Measurements from ENCODE around the gene ADGRA1. TPM values are rescaled to one million over a fixed set of nuclear protein-coding genes. Genes with fewer than 3 reads are reported as not detected.

The ADGRA1 gene
- total RNA-seq, 4 donors from 2014 or later, result not detected

DNA sequence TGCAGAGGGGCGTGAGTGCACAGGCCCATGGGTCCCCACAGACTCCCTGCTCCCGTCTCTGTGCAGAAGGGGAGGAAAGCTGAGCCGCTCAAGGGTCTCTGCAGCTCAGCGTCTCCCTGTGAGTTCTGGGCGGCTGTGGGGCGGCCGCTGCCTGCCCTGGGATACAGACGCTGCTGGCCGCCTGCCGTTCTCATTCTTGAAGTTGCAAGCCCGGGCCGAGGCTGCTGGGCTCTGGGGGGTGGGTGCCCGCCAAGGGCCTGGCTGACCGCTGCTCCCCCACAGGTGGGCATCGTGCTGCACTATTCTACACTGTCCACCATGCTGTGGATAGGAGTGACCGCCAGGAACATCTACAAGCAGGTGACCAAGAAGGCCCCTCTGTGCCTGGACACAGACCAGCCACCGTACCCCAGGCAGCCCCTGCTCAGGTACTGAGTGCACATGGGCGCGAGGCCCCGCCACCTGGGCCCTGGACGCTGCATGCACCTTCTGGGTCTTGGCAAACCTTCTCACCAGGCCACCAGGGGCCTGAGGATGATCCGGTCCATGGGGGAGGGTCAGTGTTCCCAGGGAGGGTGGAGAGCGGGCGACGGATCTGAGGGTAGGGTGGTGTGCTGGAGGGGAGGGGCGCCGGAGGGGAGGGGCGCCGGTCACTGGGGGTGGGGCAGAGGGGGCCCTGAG, 14.8 kb downstream of the ADGRA1 start:
- intact Hi-C loops (cut with DNase I), result no loop called here
- no peak overlapping the region for H3K27ac ChIP-seq
- H3K27me3 ChIP-seq, result peaks cover 0 to 93% (median 4%) of the 10 kb centered on the region in 4 donors
- H3K36me3 ChIP-seq, result no peaks in the 10 kb centered on the region
- WGBS, 2 donors, result 43 to 100% methylated on average over 1 of the region's 29 CpGs
- TF ChIP-seq, protein P1, sequence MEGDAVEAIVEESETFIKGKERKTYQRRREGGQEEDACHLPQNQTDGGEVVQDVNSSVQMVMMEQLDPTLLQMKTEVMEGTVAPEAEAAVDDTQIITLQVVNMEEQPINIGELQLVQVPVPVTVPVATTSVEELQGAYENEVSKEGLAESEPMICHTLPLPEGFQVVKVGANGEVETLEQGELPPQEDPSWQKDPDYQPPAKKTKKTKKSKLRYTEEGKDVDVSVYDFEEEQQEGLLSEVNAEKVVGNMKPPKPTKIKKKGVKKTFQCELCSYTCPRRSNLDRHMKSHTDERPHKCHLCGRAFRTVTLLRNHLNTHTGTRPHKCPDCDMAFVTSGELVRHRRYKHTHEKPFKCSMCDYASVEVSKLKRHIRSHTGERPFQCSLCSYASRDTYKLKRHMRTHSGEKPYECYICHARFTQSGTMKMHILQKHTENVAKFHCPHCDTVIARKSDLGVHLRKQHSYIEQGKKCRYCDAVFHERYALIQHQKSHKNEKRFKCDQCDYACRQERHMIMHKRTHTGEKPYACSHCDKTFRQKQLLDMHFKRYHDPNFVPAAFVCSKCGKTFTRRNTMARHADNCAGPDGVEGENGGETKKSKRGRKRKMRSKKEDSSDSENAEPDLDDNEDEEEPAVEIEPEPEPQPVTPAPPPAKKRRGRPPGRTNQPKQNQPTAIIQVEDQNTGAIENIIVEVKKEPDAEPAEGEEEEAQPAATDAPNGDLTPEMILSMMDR (IDR thresholded peaks at IDR 0.05), result no peak
- no peak for TF ChIP-seq POLR2A (IDR thresholded peaks at IDR 0.05)
- DNase-seq, result no peak
- no peak overlapping the region for H3K4me3 ChIP-seq
- H3K9me3 ChIP-seq, result peaks cover 0 to 17% (median 11%) of the 10 kb centered on the region in 3 donors
- H3K4me1 ChIP-seq, result peaks cover 0 to 13% (median 7%) of the 10 kb centered on the region in 3 donors

DNA sequence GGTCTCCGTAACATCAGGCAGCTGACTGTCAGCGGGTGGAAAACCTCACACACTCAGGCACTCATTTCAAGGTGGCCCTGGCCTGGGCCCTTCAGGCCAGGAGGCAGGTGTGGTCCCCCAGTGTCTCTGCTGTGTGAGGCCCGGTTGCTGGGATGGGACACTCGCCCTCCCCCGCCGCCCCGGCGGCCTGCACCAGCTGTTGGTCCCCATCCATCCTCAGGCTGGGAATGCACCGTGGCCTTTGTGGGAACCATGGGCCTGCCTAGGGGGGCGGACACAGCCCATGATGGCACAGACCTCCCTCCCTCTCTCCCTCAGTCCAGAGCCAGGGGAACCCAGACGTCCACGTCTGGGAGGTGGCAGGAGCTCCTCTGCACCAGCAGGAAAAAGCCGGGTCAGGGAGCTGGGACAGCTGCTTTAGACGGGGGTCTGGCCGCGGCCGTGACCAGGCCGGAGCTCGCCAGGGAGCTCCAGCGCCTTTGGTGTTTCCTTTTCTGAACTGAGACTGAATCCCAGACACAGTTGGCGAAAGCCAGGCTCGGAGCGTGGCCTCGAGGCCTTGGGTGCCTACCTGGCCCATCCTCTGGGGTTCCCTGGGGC, 15.7 kb downstream of the ADGRA1 start:
- Histone ChIP-seq H3K36me3 (no peaks in the 10 kb centered on the region), H3K9me3 (peaks cover 0 to 26% (median 19%) of the 10 kb centered on the region in 3 donors), H3K4me1 (peaks cover 0 to 13% (median 7%) of the 10 kb centered on the region in 3 donors), H3K4me3 (no peak overlapping the region), H3K27ac (no peak overlapping the region), H3K27me3 (peaks cover 0 to 84% (median 4%) of the 10 kb centered on the region in 4 donors)
- 40% methylated on average over 1 of the region's 24 CpGs; no CpG with 5 or more reads in 1 of the 2 donors for WGBS, 2 donors
- no peak for TF ChIP-seq POLR2A (IDR thresholded peaks at IDR 0.05)
- TF ChIP-seq, protein P1 (IDR thresholded peaks at IDR 0.05), result no peak
- intact Hi-C loops (cut with DNase I), result no loop called here
- DNase-seq, result no peak

DNA sequence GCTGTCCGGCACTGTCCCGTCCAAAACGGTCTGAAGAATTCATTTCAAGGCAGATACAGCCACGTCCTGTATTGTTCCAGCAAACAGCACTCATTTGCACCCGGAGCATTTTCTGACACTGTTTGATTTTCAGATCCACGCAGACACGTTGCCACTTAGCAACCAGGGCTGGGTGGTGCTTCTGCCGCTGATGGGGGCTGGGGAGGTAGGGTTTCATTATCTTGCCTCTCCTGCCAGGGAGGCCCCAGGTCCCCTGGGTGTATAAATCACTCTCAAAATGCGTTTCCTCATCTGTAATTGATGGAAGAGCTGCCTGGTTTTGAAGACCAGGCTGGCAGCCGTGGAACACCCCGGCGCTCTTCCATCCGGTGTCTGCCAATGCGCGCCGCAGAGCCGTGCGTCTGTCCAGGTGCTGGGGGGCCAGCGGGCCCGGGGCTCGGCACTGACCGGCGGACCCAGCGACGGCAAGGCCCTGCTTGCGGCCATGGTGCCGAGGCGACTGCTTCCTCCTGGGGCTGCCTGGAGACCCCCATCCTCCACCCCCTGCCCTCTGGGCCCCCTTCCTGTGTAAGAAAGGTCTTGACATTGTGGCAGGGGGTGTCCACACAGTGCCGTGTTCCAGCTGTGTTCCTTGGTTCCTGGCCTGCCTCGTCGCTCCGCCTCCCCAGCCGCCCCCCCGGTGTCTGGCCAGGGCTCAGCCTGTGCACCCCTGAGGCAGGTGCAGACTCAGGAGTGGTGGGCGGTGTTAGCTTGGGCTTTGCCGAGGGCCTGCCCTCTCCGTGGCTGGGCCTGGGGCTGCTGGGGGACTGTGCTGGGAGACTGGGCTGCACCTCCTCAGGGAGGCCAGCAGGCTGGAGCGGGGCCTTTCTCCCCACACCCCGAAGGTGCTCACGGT, 16.6 kb downstream of the ADGRA1 start:
- peaks cover 0 to 75% (median 4%) of the 10 kb centered on the region in 4 donors for H3K27me3 ChIP-seq
- no peak overlapping the region for H3K4me3 ChIP-seq
- intact Hi-C loops (cut with DNase I), result no loop called here
- H3K36me3 ChIP-seq, result no peaks in the 10 kb centered on the region
- no peak overlapping the region for H3K27ac ChIP-seq
- WGBS, 2 donors, result 38 to 45% methylated on average over 5 to 8 of the region's 40 CpGs
- peaks cover 0 to 13% (median 7%) of the 10 kb centered on the region in 3 donors for H3K4me1 ChIP-seq
- no peak for DNase-seq
- no peak for TF ChIP-seq POLR2A (IDR thresholded peaks at IDR 0.05)
- TF ChIP-seq, protein P1 (IDR thresholded peaks at IDR 0.05), result no peak
- H3K9me3 ChIP-seq, result peaks cover 0 to 32% (median 20%) of the 10 kb centered on the region in 3 donors

DNA sequence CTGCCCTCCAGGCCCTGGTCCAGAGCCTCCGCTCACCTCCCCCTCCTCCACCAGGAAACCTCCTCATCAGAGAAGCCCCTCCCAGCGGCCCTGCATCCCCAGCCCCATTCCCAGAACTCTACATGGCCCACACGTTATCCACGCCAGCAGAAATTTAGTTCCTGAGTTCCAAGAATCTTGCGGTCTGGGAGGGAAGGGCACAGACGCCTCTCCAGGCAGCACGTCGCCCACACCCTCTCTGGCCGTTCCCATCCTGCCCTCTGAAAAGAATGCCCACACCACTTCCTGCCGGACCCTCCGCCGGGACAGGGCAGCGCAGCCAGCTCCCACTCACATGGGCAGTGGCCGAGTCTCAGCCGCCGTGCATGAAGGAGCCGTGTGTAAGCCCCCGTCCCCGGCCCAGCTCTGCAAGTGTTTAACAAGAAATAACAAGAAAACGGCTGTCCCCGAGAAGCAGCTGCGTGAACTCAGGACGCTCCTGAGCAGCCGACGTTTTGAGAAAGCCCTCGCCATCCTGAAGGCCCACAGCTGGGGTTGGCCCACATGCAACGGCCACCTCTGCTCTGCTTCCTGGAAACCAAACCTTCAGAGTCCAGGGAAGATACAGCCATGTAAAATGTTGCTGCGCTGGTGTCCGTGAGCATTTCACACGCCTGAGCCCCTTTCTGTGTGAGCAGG, 17.4 kb downstream of the ADGRA1 start:
- peaks cover 0 to 32% (median 20%) of the 10 kb centered on the region in 3 donors for H3K9me3 ChIP-seq
- no peak overlapping the region for H3K27ac ChIP-seq
- no peaks in the 10 kb centered on the region for H3K36me3 ChIP-seq
- no peak overlapping the region for H3K4me3 ChIP-seq
- TF ChIP-seq, protein P1 (IDR thresholded peaks at IDR 0.05), result no peak
- TF ChIP-seq POLR2A (IDR thresholded peaks at IDR 0.05), result no peak
- DNase-seq, result no peak
- WGBS, 2 donors, result 49 to 83% methylated on average over 7 to 16 of the region's 30 CpGs
- peaks cover 0 to 72% (median 4%) of the 10 kb centered on the region in 4 donors for H3K27me3 ChIP-seq
- intact Hi-C loops (cut with DNase I), result no loop called here
- peaks cover 0 to 11% (median 7%) of the 10 kb centered on the region in 3 donors for H3K4me1 ChIP-seq
